GM18951 (cell line): ENCODE results near the gene FLT3LG.
A peak's percentile ranks its signal among the peaks of the same experiment; 100 is the strongest.

Experiments
- POLR2A ChIP-seq: IDR thresholded peaks from 4 replicates; pipeline ENCODE4 v1.6.1; 2011; ENCODE audit warnings: mild to moderate bottlenecking; ENCODE audit not compliant: insufficient read length, insufficient read depth; ENCODE audit errors: extremely low read depth
- in situ Hi-C: fragments of 300-500 bp; cut with MboI; formaldehyde crosslinking; loops from one replicate; pipeline ENCODE4 v1.12.0; 2022; ENCODE audit warnings: low sequenced_read_pairs, mixed read lengths, inconsistent platforms; ENCODE audit not compliant: unreplicated experiment

The FLT3LG gene

DNA sequence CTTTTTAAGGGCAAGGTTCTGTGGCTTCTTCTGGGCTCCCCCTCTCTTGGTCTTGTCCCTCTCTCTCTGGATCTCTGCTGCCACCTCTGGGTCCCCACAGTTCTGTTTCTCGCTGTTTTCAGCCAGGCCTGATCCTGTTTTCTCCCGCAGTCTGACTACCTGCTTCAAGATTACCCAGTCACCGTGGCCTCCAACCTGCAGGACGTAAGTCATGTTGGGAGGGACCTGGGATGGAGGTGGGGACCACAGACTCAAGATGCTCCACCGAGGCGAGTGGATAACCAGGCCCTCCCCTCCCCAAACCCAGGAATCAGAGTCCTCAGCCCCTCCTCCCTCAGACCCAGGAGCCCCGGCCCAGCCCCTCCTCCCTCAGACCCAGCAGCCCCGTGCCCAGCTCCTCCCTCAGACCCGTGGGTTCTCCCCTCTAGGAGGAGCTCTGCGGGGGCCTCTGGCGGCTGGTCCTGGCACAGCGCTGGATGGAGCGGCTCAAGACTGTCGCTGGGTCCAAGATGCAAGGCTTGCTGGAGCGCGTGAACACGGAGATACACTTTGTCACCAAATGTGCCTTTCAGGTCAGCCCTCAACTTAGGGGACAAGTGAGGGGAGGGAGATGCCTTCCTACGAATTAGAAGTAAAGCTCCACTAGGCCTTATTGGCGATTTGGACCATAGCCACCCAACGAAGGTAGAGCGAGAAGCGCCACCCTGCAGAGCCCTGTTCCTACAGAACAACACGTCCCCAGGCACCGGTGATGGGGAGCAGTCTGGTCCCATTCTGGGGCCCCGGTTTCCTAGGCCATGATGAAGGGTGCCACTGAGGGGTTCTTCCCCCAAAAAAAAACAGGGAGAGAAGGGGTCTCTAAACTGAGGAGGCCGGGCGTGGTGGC lies 2.2 kb downstream of the FLT3LG start:
- in situ Hi-C loops, result no loop called here
- no peak for TF ChIP-seq POLR2A

DNA sequence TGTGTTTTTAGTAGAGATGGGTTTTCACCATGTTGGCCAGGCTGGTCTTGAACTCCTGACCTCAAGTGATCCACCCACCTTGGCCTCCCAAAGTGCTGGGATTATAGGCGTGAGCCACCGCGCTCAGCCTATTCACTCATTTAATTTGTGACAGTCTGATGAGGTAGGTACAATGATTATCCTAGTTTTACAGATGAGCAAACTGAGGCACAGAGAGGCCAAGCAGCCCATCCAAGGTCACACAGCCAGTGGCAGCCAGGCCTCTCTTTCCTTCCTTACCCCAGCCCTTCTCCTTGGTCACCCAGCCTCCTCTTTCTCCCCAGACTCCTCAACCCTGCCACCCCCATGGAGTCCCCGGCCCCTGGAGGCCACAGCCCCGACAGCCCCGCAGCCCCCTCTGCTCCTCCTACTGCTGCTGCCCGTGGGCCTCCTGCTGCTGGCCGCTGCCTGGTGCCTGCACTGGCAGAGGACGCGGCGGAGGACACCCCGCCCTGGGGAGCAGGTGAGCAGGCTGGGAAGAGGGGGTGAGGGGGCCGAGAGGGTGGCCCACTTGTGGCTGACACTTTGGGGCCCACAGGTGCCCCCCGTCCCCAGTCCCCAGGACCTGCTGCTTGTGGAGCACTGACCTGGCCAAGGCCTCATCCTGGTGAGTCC lies 6.1 kb downstream of the FLT3LG start:
- in situ Hi-C loops, result no loop called here
- TF ChIP-seq POLR2A, result no peak

DNA sequence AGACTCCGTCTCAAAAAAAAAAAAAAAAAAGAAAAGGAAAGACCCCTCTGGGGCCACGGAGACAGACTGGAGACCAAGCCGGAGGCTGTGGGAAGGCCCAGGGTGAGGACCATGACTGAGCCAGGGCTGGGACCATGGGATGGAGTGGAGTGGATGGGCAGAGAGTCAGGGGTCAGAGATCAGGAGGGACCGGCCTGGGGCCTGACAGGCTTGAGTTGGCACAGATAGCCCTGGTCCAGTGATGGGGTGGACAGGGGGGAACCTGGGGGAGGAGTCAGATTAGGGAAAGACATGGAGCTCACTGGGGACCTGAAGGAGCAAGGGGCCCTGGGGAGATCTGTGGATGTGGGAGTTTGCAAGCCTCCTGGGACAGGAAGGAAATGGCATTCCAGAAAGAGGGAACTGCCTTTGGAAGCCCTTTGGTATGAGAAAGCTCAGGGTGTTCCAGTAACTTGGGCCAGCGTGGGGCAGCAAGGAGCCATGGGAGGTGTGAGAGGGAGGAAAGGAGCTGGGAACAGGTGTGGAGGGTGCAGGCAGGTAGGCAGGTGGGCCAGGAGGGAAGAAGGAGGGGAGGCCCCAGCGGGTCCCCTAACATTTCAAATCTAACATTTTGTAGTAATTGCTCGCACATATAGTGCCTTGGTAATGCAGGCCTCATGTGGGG lies 7.1 kb downstream of the FLT3LG start:
- TF ChIP-seq POLR2A, result no peak
- in situ Hi-C loops, result no loop called here

DNA sequence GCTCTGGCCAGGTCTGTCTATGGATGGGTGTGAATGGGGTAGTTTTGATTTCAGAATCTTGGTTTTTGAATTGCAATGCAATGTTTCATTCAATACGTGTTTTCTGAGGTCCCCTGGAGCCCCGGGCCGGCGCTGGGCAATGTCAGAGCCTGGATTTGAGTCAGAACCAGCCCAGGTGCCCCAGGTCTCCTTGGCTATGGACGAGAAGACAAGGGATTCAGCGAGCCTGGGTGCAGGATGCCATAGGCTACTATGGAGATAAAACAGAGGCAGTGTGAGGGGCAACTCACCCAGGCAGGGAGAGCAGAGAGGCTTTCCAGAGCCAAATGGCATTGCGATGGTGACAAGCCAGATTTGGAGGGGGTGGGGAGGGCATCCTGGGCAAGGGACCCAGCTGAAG lies 12.2 kb downstream of the FLT3LG start:
- in situ Hi-C loops, result no loop called here
- no peak for TF ChIP-seq POLR2A

DNA sequence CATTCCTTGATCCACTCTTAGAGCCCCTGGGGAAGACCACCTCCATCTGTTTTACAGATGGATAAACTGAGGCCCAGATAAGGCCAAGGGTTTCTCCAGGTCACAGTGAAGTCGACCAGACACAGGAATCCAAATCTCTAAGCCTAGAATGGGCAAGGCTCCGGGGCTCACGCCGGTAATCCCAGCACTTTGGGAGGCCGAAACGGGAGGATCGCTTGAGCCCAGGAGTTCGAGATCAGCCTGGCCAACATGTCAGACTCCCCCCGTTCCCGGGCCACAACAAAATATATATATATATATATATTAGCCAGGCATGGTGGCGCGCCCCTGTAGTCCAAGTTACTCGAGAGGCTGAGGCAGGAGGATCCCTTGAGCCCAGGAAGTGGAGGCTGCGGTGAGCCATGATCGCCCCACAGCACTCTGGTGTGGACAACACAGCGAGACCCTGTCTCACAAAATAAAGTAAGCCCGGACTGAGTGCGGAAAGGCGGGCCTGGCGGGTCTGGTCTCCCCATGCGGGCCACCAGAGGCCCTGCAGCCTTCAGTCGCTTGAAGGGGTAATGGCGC lies 12.8 kb downstream of the FLT3LG start:
- in situ Hi-C loops, result no loop called here

DNA sequence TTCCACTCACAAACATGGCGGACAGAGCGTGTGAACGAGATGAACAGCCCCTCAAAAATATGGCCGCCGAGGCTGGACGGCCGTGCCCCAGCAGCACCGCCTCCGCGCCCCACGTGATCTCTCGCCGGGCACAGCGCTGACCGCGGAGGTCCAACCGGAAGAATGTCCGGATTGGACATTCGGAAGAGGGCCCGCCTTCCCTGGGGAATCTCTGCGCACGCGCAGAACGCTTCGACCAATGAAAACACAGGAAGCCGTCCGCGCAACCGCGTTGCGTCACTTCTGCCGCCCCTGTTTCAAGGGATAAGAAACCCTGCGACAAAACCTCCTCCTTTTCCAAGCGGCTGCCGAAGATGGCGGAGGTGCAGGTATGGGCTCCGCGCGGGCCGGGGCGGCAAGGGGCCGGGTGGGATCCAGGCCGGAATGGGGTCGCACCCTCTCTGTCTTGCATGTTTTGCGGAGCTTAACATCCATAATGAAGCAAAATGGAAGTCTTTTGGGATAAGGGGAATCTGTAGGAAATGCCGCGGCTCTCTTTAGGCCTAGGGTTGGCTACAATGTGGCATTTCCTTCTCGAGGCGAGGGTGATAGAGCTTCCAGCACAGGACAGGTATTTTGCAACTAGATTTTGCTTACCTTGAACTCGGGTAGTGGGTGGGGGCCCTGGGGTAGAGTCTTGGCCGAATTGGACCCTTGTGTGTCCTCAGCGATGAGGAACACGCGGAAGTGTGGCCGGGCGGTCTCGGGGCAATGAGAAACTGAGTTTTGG lies 13.4 kb downstream of the FLT3LG start, which contains the start of gene RPL13A:
Gene RPL13A, plus strand, starts transcription at position 332 of the 769 bp plus-strand sequence. Its CDS starts 22 bp downstream, at position 354.
- in situ Hi-C loops, result no loop called here
- TF ChIP-seq POLR2A, result peak; percentile 99

More for the DNA sequence above, 12.8 kb downstream of the FLT3LG start:
- no peak for TF ChIP-seq POLR2A

DNA sequence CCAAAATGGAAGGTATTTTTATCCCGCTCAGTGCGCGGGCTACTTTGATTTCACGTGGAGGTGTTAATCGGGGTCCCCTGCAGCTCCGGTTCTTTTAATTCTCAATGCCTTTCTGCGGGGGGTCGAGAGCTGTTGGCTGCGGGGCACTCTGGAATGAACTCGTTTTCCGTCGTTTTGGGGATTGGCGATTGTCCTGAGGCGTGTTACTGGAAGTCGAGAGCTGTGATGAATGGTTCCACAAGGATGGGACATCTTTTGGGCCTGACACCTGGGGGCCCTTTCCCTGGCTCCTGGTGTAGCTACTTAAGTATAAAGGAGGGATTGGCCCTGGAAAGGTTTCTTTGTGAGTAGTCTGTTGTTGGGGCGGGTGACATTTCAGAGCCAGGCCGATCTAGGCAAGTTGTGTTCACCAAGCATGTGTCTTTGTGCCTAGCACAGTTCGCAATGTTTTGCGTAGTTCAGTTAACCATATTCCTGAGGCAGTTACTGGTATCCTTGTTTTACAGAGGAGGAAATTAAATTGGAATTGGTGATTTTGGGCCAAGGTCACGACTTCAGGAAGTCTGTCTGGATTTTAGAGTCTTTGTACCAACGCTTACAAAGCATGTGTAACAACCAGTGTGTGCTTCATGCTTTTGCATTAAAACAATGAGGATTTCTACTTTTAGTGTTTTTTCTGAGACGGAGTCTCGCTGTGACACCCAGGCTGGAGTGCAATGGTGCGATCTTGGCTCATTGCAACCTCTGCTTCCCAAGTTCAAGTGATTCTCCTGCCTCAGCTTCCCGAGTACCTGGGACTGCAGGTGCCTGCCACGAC lies 14.2 kb downstream of the FLT3LG start:
- in situ Hi-C loops, result no loop called here
- no peak for TF ChIP-seq POLR2A

DNA sequence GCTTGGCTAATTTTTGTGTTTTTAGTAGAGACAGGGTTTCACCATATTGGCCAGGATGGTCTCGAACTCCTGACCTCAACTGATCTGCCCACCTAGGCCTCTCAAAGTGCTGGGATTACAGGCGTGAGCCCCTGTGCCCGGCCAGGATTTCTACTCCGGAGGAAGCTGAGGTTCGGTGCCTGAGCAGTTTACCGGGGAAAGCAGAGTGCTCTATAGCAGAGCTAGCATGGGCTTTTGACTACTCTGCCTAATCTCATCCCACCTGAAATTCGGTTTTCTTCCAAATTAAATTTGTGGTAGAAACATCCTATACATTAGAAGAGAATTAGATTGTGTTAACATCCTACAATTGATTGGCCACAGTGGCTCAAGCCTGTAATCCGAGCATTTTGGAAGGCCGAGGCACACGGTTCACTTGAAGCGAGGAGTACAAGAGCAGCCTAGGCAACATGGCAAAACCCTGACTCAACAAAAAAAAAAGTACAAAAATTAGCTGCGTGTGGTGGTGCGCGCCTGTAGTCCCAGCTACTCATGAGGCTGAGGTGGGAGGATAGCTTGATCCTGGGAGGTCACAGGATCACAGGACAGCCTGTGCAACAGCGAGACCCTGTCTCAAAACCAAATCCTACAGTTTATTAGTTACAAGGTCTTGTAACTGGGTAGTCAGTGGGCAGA lies 15.0 kb downstream of the FLT3LG start:
- in situ Hi-C loops, result no loop called here
- no peak for TF ChIP-seq POLR2A

DNA sequence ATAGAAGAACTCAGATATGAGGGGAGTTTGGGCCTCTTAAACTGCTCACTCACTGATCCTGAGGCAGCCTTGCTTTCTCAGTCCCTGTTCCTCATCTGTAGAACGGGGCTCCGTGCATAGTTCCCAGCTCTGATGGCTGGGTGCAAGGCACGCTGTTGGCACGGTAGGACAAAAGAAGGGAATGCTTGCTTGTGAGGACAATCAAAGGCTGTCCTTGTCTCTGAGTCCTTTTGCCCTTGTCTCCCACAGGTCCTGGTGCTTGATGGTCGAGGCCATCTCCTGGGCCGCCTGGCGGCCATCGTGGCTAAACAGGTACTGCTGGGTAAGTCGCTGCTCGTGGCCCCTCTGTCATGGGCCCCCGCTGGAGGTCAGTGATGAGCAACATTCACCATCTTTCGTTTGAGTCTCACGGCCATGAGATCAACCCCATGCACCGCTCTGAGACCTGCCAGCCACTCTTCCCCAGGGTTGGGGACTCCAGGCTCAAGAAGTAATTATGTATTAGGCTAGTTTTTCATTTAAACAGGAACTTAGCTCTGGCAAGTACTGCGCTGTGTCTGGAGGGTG lies 15.7 kb downstream of the FLT3LG start:
- in situ Hi-C loops, result no loop called here
- TF ChIP-seq POLR2A, result no peak

DNA sequence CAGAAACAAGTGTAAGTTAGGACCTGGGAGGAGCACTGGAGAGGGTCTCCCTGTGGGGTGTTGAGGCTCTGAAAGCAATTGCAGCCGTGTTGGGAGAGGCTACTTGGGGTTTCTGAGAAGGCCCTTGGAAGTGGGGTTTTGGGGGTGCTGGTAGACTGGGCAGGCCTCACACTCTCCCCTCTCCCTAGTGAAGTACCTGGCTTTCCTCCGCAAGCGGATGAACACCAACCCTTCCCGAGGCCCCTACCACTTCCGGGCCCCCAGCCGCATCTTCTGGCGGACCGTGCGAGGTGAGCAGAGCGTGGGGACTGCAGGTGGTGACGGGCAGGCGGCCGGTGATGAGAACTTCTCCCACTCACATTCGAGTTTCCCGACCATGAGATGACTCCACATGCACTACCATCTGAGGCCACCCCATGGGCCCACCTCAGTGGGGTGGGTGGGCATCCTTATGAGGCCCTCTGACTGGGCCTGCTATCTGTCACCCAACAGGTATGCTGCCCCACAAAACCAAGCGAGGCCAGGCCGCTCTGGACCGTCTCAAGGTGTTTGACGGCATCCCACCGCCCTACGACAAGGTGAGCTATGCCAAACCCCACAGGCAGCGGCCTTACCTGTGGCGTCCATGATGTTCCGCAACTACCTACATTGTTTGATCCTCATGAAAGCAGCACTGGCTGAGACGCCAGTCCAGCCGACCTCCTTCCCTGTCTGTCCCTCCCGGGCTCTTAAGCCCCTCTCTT lies 16.4 kb downstream of the FLT3LG start:
- in situ Hi-C loops, result no loop called here

DNA sequence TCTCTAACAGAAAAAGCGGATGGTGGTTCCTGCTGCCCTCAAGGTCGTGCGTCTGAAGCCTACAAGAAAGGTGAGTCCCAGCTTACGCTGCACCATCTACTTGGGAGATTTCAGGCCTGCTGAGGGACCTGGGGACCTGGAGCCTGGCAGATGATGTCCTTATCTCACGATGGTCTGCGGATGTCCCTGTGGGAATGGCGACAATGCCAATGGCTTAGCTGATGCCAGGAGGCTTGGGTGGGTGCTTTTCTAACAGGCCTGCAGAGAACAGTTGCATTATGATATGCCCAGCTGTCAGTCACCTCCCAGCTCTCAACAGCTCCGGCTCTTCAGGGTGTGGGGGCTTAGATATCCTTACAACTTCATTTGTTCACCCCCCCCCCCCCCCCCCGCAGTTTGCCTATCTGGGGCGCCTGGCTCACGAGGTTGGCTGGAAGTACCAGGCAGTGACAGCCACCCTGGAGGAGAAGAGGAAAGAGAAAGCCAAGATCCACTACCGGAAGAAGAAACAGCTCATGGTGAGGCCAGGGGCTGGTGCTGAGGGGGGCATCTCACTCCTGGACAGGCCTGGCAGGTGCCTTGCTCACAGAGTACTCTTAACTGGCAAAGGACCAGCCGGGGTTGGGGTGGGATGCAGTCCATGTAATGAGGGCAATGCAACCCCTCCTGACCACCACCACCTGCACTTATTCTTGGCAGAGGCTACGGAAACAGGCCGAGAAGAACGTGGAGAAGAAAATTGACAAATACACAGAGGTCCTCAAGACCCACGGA lies 17.2 kb downstream of the FLT3LG start:
- TF ChIP-seq POLR2A, result no peak
- in situ Hi-C loops, result no loop called here

More for the DNA sequence above, 16.4 kb downstream of the FLT3LG start:
- peak; percentile 10 for TF ChIP-seq POLR2A
